ENCODE measurements around the gene GALK2. TPM values are rescaled to one million over a fixed set of nuclear protein-coding genes. Genes with fewer than 3 reads are reported as not detected.

Gene GALK2
- total RNA-seq, 3 donors from 2014 or later (not counting 1 experiment from before 2014, with no cell fraction given) = 19.1 to 24.3 (median 23.6) TPM

- no peak for ATAC-seq
- Histone ChIP-seq H3K4me3 (ENCODE audit: low read length) (no peak overlapping the region), H3K4me1 (ENCODE audit: control insufficient read depth, insufficient read depth, low read length) (no peaks in the 10 kb centered on the region), H3K27me3 (ENCODE audit: control insufficient read depth, insufficient read depth, low read length) (no peaks in the 10 kb centered on the region), H3K36me3 (ENCODE audit: control insufficient read depth, insufficient read depth, low read length) (peaks cover 11% of the 10 kb centered on the region), H3K9me3 (ENCODE audit: control insufficient read depth, insufficient read depth, low read length) (no peaks in the 10 kb centered on the region), H3K27ac (ENCODE audit: low read length) (no peak overlapping the region)
- Mint-ChIP-seq H3K27me3 (ENCODE audit: low read depth in 2 of 2) (no peaks in the 10 kb centered on the region), H3K4me1 (peaks cover 28 to 36% of the 10 kb centered on the region in 2 donors), H3K36me3 (no peaks in the 10 kb centered on the region), H3K4me3 (no peak overlapping the region), H3K9me3 (no peaks in the 10 kb centered on the region), H3K27ac (no peak overlapping the region)
- DNase-seq = no peak
- intact Hi-C loops (cut with micrococcal nuclease) = no loop called here
- TF ChIP-seq CTCF (IDR thresholded peaks at IDR 0.05) = no peak
Measured at GRCh38 chr15:49301562-49301961, 131.5 kb downstream of the GALK2 start.

GRCh38 chr15:49303003-49303402 lies 133.0 kb downstream of the GALK2 start:
- no peaks in the 10 kb centered on the region for H3K27me3 Mint-ChIP-seq (ENCODE audit: low read depth in 2 of 2)
- H3K4me1 Mint-ChIP-seq = peaks cover 22 to 37% of the 10 kb centered on the region in 2 donors
- intact Hi-C loops (cut with micrococcal nuclease) = no loop called here
- no peak overlapping the region for H3K27ac Mint-ChIP-seq
- no peaks in the 10 kb centered on the region for H3K9me3 Mint-ChIP-seq
- no peak overlapping the region for H3K27ac ChIP-seq (ENCODE audit: low read length)
- no peak overlapping the region for H3K4me3 Mint-ChIP-seq
- WGBS (ENCODE audit: insufficient coverage) = 72% methylated on average over 2 of the region's 3 CpGs
- H3K36me3 ChIP-seq (ENCODE audit: control insufficient read depth, insufficient read depth, low read length) = peaks cover 11% of the 10 kb centered on the region
- TF ChIP-seq CTCF (IDR thresholded peaks at IDR 0.05) = no peak
- H3K9me3 ChIP-seq (ENCODE audit: control insufficient read depth, insufficient read depth, low read length) = no peaks in the 10 kb centered on the region
- no peaks in the 10 kb centered on the region for H3K27me3 ChIP-seq (ENCODE audit: control insufficient read depth, insufficient read depth, low read length)
- no peak overlapping the region for H3K4me3 ChIP-seq (ENCODE audit: low read length)
- DNase-seq = no peak
- H3K36me3 Mint-ChIP-seq = no peaks in the 10 kb centered on the region
- no peaks in the 10 kb centered on the region for H3K4me1 ChIP-seq (ENCODE audit: control insufficient read depth, insufficient read depth, low read length)
- no peak for ATAC-seq

GRCh38 chr15:49306551-49306950 lies 136.5 kb downstream of the GALK2 start:
- no peaks in the 10 kb centered on the region for H3K36me3 Mint-ChIP-seq
- 83% methylated on average over 1 of the region's 1 CpG for WGBS (ENCODE audit: insufficient coverage)
- no peak overlapping the region for H3K4me3 ChIP-seq (ENCODE audit: low read length)
- H3K27ac ChIP-seq (ENCODE audit: low read length) = no peak overlapping the region
- DNase-seq (no peak), ATAC-seq (no peak)
- peaks cover 9 to 28% of the 10 kb centered on the region in 2 donors for H3K4me1 Mint-ChIP-seq
- H3K36me3 ChIP-seq (ENCODE audit: control insufficient read depth, insufficient read depth, low read length) = peaks cover 11% of the 10 kb centered on the region
- H3K27ac Mint-ChIP-seq = no peak overlapping the region
- H3K27me3 ChIP-seq (ENCODE audit: control insufficient read depth, insufficient read depth, low read length) = no peaks in the 10 kb centered on the region
- no peak for TF ChIP-seq CTCF (IDR thresholded peaks at IDR 0.05)
- no peaks in the 10 kb centered on the region for H3K9me3 Mint-ChIP-seq
- H3K4me3 Mint-ChIP-seq = no peak overlapping the region
- intact Hi-C loops (cut with micrococcal nuclease) = no loop called here
- H3K27me3 Mint-ChIP-seq (ENCODE audit: low read depth in 2 of 2) = no peaks in the 10 kb centered on the region
- no peaks in the 10 kb centered on the region for H3K9me3 ChIP-seq (ENCODE audit: control insufficient read depth, insufficient read depth, low read length)
- no peaks in the 10 kb centered on the region for H3K4me1 ChIP-seq (ENCODE audit: control insufficient read depth, insufficient read depth, low read length)

- ATAC-seq = no peak
Measured at GRCh38 chr15:49308686-49309085, 138.6 kb downstream of the GALK2 start.

More at GRCh38 chr15:49308686-49309085, 138.6 kb downstream of the GALK2 start:
- no peak overlapping the region for H3K4me3 ChIP-seq (ENCODE audit: low read length)
- H3K36me3 ChIP-seq (ENCODE audit: control insufficient read depth, insufficient read depth, low read length) = peaks cover 11% of the 10 kb centered on the region
- H3K27ac Mint-ChIP-seq = no peak overlapping the region
- no peaks in the 10 kb centered on the region for H3K9me3 ChIP-seq (ENCODE audit: control insufficient read depth, insufficient read depth, low read length)
- no peaks in the 10 kb centered on the region for H3K36me3 Mint-ChIP-seq
- no peak for DNase-seq
- intact Hi-C loops (cut with micrococcal nuclease) = no loop called here
- H3K9me3 Mint-ChIP-seq = no peaks in the 10 kb centered on the region
- H3K27ac ChIP-seq (ENCODE audit: low read length) = no peak overlapping the region
- no peaks in the 10 kb centered on the region for H3K4me1 ChIP-seq (ENCODE audit: control insufficient read depth, insufficient read depth, low read length)
- no peaks in the 10 kb centered on the region for H3K27me3 Mint-ChIP-seq (ENCODE audit: low read depth in 2 of 2)
- no peaks in the 10 kb centered on the region for H3K27me3 ChIP-seq (ENCODE audit: control insufficient read depth, insufficient read depth, low read length)
- 97% methylated on average over 2 of the region's 2 CpGs for WGBS (ENCODE audit: insufficient coverage)
- H3K4me1 Mint-ChIP-seq = peaks cover 9 to 37% of the 10 kb centered on the region in 2 donors
- TF ChIP-seq CTCF (IDR thresholded peaks at IDR 0.05) = no peak
- no peak overlapping the region for H3K4me3 Mint-ChIP-seq

All from natural killer cell (primary cell).